B cell (primary cell): ENCODE data around the gene PLXNB1. TPM values are rescaled to one million over a fixed set of nuclear protein-coding genes. Genes with fewer than 3 reads are reported as not detected.

Source experiments
- ATAC-seq: fragments of 200-7000 bp; cut with Tn5 transposase; one replicate; pipeline ENCODE4 v1.10.0; 2021; ENCODE audit warnings: low read depth, mild to moderate bottlenecking, moderate number of reproducible peaks, moderate library complexity
- CTCF ChIA-PET: fragments of 350-600 bp; sonication (Branson Sonifier 250); formaldehyde crosslinking; loops from one replicate; lab custom pipeline; 2021; ENCODE audit warnings: antibody characterized with exemption, inconsistent platforms; lab: Charles Lee
- POLR2A ChIA-PET: fragments of 350-600 bp; sonication (Branson Sonifier 250); formaldehyde crosslinking; loops from one replicate; lab custom pipeline; 2021; ENCODE audit warnings: antibody characterized with exemption; lab: Charles Lee
- DNase-seq: peaks from one replicate; pipeline ENCODE4 v3.0.0; 2013
- H2AFZ ChIP-seq: 2 replicates; pipeline ENCODE4 v1.6.1; 2012; ENCODE audit warnings: mild to moderate bottlenecking, low read depth, low read length; ENCODE audit not compliant: insufficient read depth, poor library complexity, severe bottlenecking
- H3K27ac ChIP-seq, 2 donors: 1 replicate in 1 of 2; 2 replicates in 1 of 2; pipeline ENCODE4 v1.5.1; 2012 to 2013; ENCODE audit warnings: low read length in 2 of 2, mild to moderate bottlenecking in 2 of 2, moderate library complexity in 1 of 2
- H3K27me3 ChIP-seq, 4 experiments: fragments of 200-600 bp in 1 of 4; sonication (generic) in 1 of 4; replicated peaks in 1 of 4; 1 replicate in 2 of 4; 2 replicates in 2 of 4; pipeline versions ENCODE4 v1.6.1 to v1.7.0; 2013 to 2016; ENCODE audit warnings: low read length in 3 of 4, mild to moderate bottlenecking in 2 of 4, mixed read lengths in 1 of 4, moderate library complexity in 1 of 4; ENCODE audit not compliant: insufficient read depth in 4 of 4, control insufficient read depth in 3 of 4; ENCODE audit errors: control extremely low read depth in 1 of 4
- H3K36me3 ChIP-seq, 2 experiments: replicated peaks in 1 of 2; 1 replicate in 1 of 2; 2 replicates in 1 of 2; pipeline versions ENCODE4 v1.6.1 to v1.7.1; 2013; ENCODE audit warnings: low read length in 1 of 2; ENCODE audit not compliant: insufficient read depth in 2 of 2, control insufficient read depth in 1 of 2; ENCODE audit errors: control extremely low read depth in 1 of 2, extremely low read depth in 1 of 2
- H3K4me1 ChIP-seq, 2 donors: fragments of 200-600 bp in 1 of 2; sonication (generic) in 1 of 2; 1 replicate in 1 of 2; 2 replicates in 1 of 2; pipeline versions ENCODE4 v1.5.1 to v1.6.1; 2013 to 2017; ENCODE audit warnings: low read length in 2 of 2; ENCODE audit not compliant: control insufficient read depth in 2 of 2, insufficient read depth in 2 of 2
- H3K4me2 ChIP-seq: replicated peaks from 2 replicates; pipeline ENCODE3; 2012; ENCODE audit warnings: mild to moderate bottlenecking, low read depth, low read length; ENCODE audit not compliant: poor library complexity, severe bottlenecking
- H3K4me3 ChIP-seq, 5 experiments: fragments of 200-600 bp in 1 of 5; sonication (generic) in 1 of 5; 1 replicate in 3 of 5; 2 replicates in 2 of 5; pipeline versions ENCODE4 v1.5.1 to v1.7.0; 2011 to 2016; ENCODE audit warnings: low read length in 4 of 5, mild to moderate bottlenecking in 4 of 5, low read depth in 2 of 5, control low read depth in 1 of 5, moderate library complexity in 1 of 5; ENCODE audit not compliant: insufficient read depth in 1 of 5; ENCODE audit errors: control extremely low read depth in 1 of 5, extremely low read depth in 1 of 5
- H3K79me2 ChIP-seq: fragments of 200-600 bp; sonication (generic); one replicate; pipeline ENCODE4 v1.6.0; 2016; ENCODE audit warnings: low read length; ENCODE audit not compliant: control insufficient read depth, insufficient read depth
- H3K9ac ChIP-seq: fragments of 200-600 bp; sonication (generic); 2 replicates; pipeline ENCODE4 v1.6.1; 2017; ENCODE audit warnings: mild to moderate bottlenecking, low read length, moderate library complexity
- H3K9me3 ChIP-seq, 3 donors: one replicate each; pipeline versions ENCODE4 v1.6.1 to v1.7.1; 2013; ENCODE audit warnings: low read length in 2 of 3; ENCODE audit not compliant: control insufficient read depth in 2 of 3, insufficient read depth in 1 of 3; ENCODE audit errors: control extremely low read depth in 1 of 3
- H4K20me1 ChIP-seq: 2 replicates; pipeline ENCODE4 v1.6.0; 2012; ENCODE audit warnings: mild to moderate bottlenecking, low read length; ENCODE audit not compliant: insufficient read depth, control insufficient read depth, poor library complexity, severe bottlenecking
- H3K27ac Mint-ChIP-seq: one replicate; pipeline ENCODE4 v1.8.0; 2021; ENCODE audit warnings: mixed read lengths
- H3K27me3 Mint-ChIP-seq: one replicate; pipeline ENCODE4 v1.8.0; 2021; ENCODE audit warnings: mixed read lengths
- H3K4me1 Mint-ChIP-seq: one replicate; pipeline ENCODE4 v1.8.0; 2021; ENCODE audit warnings: mixed read lengths
- H3K4me3 Mint-ChIP-seq: one replicate; pipeline ENCODE4 v1.8.0; 2021; ENCODE audit warnings: mixed read lengths
- H3K9me3 Mint-ChIP-seq: one replicate; pipeline ENCODE4 v1.8.0; 2022; ENCODE audit warnings: mixed read lengths; ENCODE audit not compliant: insufficient read depth
- EZH2 ChIP-seq: IDR thresholded peaks from 2 replicates; pipeline ENCODE4 v1.6.1; 2012; ENCODE audit warnings: borderline replicate concordance, low read depth, mild to moderate bottlenecking, moderate library complexity, low read length; ENCODE audit not compliant: insufficient read depth, poor library complexity, severe bottlenecking
- WGBS: methylation state at CpG from one replicate; pipeline ENCODE4 v1.1.5; 2013; ENCODE audit warnings: missing lambda C conversion rate; ENCODE audit not compliant: insufficient coverage; 5-methylcytosine and 5-hydroxymethylcytosine counted together
- intact Hi-C: fragments of 100-400 bp; cut with micrococcal nuclease; formaldehyde crosslinking; loops from one replicate; pipeline ENCODE4 v1.10.0; 2022
- polyA plus RNA-seq: library from polyadenylated mRNA; depleted of rRNA; stranded (reverse); fragments of >200 nt; gene quantifications from 2 replicates; pipeline ENCODE4 v1.2.3, GENCODE V29; 2012
- total RNA-seq, 2 donors: library from RNA; stranded (reverse); fragments of 120-200 nt in 1 of 2; gene quantifications; 1 replicate in 1 of 2; 2 replicates in 1 of 2; pipeline versions ENCODE4 v1.2.3 to v1.2.4, GENCODE V29; 2013 to 2022
- TF ChIP-seq, protein P1 (sequence below): fragments of 200-600 bp; IDR thresholded peaks from one replicate; pipeline ENCODE4 v1.8.0; 2022; ENCODE audit warnings: antibody characterized with exemption, mild to moderate bottlenecking

Gene PLXNB1
- total and polyA plus RNA-seq, 2 donors (not counting 1 experiment from before 2014, with no cell fraction given) = 0.95 to 5.0 TPM

DNA sequence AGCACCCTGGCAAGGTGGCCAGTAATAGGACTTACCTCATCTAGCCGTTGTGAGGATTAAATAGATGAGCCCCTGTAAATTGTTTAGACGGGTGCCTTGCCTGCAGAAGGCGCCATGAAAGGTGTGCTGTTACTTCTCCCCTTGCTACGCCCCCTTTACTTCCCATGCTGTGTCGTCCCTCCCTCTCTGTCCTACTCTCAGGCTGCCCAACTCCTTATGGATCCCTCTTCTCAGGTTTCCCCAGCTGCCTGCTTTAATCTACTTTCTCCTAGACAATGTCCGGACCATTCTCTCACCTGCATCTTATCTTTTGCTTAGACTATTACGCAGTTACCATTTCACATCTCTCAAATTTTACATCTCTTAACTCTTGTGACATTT is 59.6 kb downstream of the PLXNB1 start:
- Mint-ChIP-seq H3K4me3 (no peak overlapping the region), H3K9me3 (no peaks in the 10 kb centered on the region), H3K27me3 (peaks cover 2% of the 10 kb centered on the region), H3K27ac (no peak overlapping the region), H3K4me1 (no peaks in the 10 kb centered on the region)
- ChIA-PET POLR2A (no interaction called here), CTCF (no interaction called here)
- intact Hi-C loops = no loop called here
- no peak overlapping the region for H3K9ac ChIP-seq
- no peak overlapping the region for H3K4me3 ChIP-seq
- no peaks in the 10 kb centered on the region for H4K20me1 ChIP-seq
- H3K27ac ChIP-seq = no peak overlapping the region
- no peak for TF ChIP-seq EZH2
- TF ChIP-seq, protein P1, sequence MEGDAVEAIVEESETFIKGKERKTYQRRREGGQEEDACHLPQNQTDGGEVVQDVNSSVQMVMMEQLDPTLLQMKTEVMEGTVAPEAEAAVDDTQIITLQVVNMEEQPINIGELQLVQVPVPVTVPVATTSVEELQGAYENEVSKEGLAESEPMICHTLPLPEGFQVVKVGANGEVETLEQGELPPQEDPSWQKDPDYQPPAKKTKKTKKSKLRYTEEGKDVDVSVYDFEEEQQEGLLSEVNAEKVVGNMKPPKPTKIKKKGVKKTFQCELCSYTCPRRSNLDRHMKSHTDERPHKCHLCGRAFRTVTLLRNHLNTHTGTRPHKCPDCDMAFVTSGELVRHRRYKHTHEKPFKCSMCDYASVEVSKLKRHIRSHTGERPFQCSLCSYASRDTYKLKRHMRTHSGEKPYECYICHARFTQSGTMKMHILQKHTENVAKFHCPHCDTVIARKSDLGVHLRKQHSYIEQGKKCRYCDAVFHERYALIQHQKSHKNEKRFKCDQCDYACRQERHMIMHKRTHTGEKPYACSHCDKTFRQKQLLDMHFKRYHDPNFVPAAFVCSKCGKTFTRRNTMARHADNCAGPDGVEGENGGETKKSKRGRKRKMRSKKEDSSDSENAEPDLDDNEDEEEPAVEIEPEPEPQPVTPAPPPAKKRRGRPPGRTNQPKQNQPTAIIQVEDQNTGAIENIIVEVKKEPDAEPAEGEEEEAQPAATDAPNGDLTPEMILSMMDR = no peak
- DNase-seq (no peak), ATAC-seq (no peak)
- no peaks in the 10 kb centered on the region for H3K79me2 ChIP-seq
- H3K27me3 ChIP-seq = no peaks in the 10 kb centered on the region
- H2AFZ ChIP-seq = no peak overlapping the region
- no peak overlapping the region for H3K4me2 ChIP-seq
- H3K9me3 ChIP-seq = no peaks in the 10 kb centered on the region
- WGBS = 88% methylated on average over 5 of the region's 7 CpGs
- H3K4me1 ChIP-seq = no peaks in the 10 kb centered on the region
- no peaks in the 10 kb centered on the region for H3K36me3 ChIP-seq

DNA sequence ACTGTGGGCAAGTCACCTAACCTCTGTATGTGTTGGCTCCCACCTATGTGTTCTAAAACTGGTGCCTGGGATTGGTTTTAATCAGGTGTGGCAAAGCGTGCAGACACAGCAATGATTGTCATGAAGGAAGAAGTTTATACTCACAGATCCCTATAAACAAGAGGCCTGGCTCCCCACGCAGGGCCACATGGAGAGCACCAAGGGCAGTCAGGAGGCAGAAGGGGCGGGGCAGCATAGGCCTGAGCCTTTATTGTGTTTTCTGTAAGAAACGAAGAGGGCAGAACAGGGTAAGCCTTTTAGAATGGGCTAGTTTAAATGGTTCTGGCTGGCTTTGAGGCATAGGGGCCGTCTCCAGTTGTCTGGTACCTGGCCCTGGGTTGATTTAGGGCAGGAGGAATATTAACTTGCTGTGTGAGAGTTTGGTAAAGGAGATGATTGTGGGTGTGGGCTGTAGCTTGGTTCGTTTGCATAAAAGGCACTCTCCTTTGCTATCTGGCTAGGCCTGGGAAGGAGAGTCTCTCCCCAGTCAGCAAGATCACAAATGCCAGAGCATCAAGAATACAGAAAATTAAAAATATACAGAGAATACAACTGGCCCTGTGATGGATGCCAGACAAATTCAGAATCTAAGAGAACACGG is 60.1 kb downstream of the PLXNB1 start:
- H3K9me3 Mint-ChIP-seq = no peaks in the 10 kb centered on the region
- Histone ChIP-seq H3K9me3 (no peaks in the 10 kb centered on the region), H3K4me3 (no peak overlapping the region), H3K4me2 (no peak overlapping the region), H2AFZ (no peak overlapping the region), H3K9ac (no peak overlapping the region), H3K79me2 (no peaks in the 10 kb centered on the region), H3K27ac (no peak overlapping the region), H4K20me1 (no peaks in the 10 kb centered on the region), H3K4me1 (no peaks in the 10 kb centered on the region), H3K27me3 (no peaks in the 10 kb centered on the region), H3K36me3 (no peaks in the 10 kb centered on the region)
- H3K4me3 Mint-ChIP-seq = no peak overlapping the region
- DNase-seq = no peak
- TF ChIP-seq EZH2 = no peak
- TF ChIP-seq, protein P1 = no peak
- H3K4me1 Mint-ChIP-seq = no peaks in the 10 kb centered on the region
- POLR2A ChIA-PET = no interaction called here
- WGBS = 93% methylated on average over 5 of the region's 7 CpGs
- no peak overlapping the region for H3K27ac Mint-ChIP-seq
- H3K27me3 Mint-ChIP-seq = no peaks in the 10 kb centered on the region
- ATAC-seq = no peak
- intact Hi-C loops = loop anchor here (10.0 kb wide), 1 partner anchor 85 kb away; no protein-coding TSS in a partner anchor
- CTCF ChIA-PET = no interaction called here
